ENCODE data around the gene RFX2.
"Not testable (repeated sequence)": the region's sequence is repeated elsewhere in the genome, so short reads cannot be mapped to it uniquely, and the experiment has no call there.

The RFX2 gene

DNA sequence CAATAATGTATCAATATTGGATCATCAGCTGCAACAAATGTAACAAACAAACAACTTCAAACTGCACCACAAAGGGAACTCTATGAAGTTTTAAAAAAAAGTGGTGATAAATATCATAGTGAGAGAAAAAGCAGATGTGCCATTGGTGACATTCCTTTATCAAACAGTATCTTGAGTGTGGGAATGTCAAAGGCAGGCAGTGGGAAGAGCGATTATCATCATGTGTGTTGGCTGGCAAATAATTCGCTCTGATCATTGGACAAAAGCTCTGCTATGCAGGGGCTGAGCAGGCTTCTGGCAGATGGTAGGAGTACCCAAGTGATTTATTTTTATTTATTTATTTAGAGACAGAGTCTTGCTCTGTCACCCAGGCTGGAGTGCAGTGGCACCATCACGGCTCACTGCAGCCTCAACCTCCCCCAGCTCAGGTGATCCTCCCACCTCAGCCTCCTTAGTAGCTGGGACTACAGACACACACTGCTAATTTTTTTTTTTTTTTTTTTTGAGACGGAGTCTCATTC lies 76.5 kb downstream of the RFX2 start:
- DNase-seq: no peak

DNA sequence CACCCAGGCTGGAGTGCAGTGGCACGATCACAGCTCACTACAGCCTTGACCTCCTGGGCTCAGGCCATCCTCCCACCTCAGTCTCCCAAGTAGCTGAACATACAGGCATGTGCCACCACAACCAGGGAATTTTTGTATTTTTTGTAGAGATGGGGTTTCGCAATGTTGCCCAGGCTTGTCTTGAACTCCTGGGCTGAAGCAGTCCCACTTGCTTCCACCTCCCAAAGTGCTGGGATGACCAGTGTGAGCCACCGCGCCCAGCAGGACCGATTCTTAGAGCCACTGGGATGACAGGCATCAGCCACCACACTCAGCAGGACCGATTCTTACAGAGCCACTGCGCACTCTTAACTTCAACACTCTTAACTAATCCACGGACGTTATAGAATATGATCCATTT lies 77.5 kb downstream of the RFX2 start:
- DNase-seq: no peak

DNA sequence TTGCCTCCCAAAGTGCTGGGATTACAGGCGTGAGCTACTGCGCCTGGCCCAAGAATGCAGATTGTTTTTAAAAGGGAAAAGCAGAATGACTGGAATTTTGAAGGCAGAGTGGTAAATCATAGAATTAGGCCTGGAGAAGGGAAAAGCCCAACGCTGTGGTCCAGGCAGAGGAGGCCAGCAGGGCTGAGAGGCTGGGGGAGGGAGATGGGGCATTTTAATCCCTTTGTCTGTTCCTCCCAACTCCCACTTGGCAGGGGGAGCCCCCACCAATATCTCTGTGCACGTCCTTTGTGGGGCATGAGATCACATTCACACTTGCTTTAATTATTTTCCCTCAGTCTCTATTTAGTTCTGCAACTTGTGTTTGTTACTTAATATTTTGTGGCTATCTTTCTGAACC lies 77.9 kb downstream of the RFX2 start:
- no peak for DNase-seq

DNA sequence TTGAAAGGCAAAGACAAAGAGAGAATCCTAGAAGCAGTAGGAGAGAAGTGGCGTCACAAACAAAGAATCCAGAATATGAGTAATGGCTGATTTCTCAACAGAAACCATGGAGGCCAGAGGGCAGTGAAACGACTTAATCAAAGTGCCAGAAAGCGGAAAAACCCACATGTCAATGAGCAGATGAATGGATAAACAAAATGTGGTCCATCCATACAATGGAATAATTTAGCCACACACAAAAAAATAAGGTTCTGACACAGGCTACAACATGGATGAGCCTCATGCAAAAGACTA lies 80.1 kb downstream of the RFX2 start:
- DNase-seq: peak; percentile 84

DNA sequence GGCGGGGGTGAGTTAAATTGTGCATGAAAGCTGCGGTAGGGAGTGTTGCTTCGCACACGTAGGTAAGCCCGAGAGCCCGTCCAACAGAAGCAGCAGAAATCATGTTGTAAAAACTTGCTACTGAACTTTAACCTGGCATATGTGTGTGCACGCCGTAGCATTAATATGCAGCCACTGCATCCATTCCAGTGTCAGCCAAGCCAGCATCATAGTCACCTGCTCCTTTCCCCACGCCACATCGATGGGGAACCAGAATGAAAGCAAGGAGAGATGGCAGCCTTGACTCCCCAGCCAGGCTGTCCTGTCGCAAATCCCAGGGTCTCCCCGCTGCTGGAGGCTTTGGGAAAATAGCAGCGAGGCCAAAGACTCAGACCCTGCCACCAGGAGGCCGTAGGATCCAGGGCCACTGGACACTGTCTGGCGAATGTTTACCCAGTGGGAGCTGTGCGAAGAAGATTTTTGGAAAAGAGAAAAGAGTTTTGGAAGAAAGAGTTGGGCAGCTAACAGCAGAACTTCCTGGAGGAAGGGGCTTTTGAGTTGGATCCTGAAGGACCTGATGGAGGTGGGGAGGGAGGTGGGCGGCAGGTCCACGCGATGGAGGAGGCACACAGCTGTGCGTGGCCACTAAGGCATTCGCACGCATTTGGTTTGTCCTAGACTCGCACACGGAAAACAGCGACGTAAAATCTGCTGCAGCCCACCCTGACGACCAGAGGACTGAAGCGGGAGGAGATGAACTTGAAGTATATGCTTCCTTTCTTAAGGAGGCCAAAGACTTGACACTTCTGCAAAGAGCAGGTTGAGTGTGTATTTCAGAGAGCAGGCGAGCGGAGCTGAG lies 83.7 kb downstream of the RFX2 start:
- no peak for DNase-seq

DNA sequence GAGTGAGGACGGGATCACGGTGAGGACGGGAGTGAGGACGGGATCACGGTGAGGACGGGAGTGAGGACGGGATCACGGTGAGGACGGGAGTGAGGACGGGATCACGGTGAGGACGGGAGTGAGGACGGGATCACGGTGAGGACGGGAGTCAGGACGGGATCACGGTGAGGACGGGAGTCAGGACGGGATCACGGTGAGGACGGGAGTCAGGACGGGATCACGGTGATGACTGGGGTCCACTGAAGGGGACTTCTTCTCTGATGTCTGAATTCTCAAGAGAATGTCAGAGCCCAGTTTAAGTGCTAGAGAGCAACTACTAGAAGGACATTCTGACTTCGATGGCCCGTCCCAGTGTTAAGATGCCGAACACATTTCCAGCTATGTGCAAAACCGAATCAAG lies 85.5 kb downstream of the RFX2 start:
- DNase-seq: not testable (repeated sequence)

DNA sequence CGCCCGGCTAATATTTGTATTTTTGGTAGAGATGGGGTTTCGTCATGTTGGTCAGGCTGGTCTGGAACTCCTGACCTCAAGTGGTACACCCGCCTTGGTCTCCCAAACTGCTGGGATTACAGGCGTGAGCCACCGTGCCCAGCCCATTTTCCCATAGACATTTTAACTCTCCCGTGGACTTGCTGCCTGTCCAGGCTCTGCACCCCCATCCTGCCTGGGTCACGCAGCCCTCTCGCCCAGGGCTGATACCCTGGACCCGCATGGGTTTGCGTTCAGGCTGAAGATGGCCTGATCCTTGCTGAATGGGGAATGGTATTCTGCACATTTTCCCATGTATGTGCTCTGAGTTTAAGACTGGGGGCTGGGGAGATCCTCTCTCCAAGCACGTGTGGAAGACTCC lies 86.4 kb downstream of the RFX2 start:
- no peak for DNase-seq

DNA sequence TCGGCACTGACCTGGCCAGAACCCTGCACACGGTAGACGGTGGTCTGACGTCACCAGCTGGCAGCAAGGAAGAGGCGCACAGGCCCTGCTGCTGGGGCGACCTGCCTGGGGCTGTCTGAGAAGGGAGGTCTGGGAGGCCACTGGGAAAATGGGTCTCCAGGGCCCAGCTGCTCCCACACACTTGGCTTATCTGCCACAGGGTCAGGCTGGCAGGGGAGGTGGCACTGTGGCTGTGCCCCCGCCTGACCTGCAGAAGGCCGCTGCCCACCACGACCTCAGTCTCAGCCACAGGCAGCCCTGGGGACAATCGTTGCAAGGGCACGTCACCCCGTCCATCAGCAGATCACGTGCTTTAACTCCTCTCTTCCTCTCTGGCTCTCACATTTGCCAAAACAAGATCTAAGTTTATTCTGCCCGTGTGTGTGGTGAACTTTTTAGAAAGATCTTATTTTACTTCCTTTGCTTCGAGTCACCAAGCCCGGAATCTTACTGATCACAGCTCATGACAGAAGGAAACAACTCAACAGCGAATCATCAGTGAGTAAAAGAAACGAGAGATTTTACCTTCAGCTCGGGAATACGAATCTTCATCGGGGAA lies 87.1 kb downstream of the RFX2 start:
- peak; percentile 61 for DNase-seq

DNA sequence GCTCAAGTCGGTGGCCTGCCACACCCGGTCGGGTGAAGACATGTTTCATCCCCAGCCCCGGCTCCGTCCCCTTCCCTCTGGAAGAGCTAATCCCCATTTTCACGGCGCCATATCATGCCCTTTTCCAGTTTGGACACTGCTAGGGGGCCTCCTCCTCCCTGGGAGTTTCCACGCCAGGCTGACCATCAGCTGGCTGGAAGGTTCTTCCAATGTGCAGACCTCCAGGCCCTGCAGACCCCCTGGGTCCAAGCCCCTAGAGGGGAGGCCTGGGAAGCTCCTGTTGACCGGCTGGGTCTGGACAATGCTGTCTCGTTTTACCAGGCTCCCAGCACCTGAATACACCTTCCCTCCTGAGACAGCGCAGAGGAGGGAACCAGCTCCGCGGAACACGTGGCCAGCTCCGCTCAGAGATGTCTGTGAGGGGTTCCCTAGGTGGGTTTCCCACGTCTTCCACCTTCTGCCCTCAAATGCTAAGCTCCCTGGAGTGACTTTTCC lies 87.7 kb downstream of the RFX2 start:
- DNase-seq: no peak

DNA sequence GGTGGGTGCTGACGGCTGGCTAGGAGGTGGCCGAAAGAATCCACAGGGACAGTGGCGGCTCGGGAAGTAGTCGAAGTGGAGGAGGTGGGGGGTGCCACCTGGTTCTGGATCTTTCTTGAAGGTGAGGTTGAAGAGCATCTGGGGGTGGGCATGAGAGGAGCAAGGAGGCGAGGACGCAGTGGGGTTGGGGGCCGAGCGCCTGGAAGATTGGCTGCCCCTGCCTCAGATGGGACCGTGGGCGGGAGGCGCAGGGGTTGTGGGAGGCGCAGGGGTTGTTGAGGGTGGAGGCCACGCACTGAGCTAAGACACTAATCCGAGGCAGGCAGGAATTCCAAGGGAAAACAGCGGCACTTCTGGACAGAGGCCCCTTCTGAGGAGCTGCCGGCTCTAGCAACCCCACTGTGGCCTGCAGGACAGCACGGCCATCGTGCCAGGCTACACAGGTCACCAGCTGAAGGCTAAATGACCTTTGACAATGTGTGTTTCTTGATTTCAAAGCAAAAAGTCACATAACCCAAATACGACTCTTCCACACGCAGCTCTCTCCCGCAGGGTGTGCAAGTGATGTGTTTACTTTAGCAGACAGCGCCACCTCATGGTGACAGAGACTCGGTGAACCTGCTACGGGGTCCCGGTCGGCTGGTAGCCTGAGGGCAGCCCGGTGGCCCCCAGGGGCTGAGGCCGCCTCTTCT lies 88.3 kb downstream of the RFX2 start:
- peak; percentile 55 for DNase-seq

DNA sequence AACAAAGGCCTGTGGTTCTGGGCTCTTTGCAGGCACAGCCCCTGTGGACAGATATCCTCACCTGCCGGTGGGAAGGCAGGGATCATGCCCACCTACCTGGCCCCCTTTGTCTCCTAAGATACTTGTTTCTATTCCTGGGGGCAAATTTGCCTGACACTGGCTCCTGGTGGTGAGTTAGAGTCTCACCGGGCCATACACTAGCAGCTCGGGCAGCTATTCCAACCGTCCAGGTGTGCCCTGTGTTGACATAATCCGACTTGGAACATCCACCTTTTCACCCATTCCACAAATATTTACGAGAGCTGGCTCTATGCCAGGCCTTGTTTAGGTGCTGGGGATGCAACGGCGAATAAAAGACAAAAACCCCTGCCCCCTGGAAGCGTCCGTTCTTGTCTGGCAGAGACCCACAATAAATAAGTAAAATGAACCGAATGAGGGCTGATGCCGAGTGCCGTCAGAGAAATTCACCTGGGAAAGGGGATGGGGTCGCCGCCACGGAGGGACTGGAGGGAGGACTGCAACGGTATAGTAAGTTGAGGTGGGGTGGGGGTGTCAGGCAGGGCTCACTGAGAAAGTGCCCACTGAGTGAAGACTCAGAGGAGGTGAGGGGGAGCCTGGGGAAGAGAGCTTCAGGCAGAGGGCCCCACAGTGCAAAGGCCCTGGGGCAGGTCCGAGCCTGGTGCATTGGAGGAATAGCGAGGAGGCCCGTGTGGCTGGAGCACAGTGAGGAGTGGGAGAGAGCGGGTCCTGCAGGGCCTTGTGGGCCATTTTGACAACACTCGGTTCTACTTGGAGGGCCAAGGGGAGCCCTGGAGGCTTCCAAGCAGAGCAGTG lies 89.1 kb downstream of the RFX2 start:
- DNase-seq: no peak

DNA sequence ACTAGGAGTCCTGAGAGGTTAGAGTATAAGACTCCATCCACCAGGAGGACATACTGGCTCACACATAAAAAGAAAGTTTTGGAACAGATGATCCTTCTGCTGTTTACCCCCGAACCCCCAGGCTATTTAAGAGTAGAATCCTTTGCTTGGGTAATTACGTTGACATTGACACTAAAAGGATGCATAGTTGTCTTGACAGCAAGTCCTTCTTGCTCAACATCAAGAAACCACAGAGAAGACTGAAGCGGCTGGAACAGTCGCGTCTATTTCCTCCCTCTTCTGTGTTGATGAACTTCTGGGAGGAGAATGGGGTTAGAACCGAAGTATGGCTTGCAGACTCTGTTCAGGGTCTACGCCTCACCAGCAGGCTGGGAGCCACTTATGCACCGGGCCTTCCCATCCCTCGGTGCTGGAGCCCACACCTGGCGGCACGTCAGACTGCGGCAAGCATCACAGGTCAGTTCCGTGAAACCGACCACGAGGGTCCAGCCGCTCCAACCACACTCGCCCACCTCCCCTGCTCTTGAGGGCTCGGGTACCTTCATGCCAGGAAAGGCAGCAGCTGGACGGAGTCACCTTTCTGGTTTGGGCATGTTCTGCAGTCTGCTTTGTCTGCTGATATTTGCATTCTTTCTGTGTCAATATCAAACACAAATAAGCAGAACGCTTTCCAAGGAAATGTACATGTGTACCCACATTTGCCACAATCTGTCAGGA lies 90.0 kb downstream of the RFX2 start:
- DNase-seq: no peak

DNA sequence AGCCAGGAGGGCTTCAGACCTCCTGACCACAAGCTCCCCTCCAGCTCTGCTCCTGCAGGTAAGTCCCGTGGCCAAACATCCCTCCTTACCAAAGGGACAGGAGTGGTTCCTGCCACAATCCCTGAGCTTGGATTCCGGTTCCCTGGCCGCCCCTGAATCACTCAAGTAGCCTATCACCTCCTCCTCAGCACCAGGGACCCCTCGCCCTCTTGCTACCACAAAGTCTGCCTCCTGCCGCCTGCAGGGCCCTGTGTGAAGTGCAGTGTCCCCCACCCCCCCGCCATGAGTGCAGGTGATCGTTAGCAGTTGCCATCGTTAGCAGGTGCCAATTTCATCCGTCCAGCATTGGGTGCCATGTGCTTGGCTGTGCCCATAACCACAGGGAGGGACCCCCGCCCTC lies 91.5 kb downstream of the RFX2 start:
- DNase-seq: no peak

DNA sequence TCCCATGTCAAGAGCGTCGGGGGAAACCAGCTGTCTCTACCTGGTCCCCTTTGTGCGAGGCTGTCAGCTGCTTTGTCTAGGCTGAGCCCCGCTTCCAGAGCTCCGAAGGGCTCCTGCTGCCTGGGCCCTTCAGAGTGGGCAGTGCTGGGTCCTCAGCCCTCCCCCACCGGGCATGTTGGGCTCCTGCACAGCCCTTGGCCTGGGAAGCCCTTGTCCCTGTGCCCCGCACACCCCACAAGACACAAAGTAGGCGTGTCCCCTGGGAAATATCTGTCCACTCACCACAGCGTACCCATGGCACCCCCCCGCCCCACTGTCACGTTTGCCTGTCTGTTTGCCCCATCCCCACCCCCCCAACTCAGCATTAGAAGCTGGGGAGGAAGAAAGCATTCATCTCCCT lies 92.7 kb downstream of the RFX2 start:
- DNase-seq: no peak

DNA sequence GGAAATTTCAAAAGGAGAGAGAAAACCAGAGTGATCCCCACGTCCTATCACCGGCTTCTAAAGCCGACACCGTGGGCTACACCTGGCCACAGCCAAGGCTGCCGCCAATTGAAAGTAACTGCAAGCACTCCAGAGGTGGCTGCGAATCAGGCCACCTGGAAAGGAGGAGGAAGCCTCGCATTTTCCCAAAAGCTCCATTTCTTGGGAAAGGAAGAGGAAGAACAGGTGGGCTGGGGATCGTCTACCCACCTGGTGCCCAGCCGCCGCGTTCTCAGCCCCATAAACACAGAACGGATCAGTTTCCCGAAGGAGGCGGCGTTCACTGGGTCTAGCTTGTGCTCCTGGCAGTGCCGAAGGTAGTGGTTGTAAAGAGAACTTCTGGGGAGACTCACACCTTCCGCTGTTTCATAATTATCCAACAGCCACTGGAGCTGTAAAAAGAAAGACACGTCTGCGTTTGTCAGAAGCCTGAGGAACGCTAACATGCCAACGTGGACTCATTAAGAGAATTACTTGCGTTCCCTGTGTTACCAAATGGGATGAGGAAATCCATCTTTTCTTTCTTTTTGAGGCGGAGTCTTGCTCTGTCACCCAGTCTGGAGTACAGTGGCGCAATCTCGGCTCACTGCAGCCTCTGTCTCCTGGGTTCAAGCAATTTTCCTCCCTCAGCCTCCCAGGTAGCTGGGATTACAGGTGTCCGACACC lies 94.3 kb downstream of the RFX2 start:
- no peak for DNase-seq

DNA sequence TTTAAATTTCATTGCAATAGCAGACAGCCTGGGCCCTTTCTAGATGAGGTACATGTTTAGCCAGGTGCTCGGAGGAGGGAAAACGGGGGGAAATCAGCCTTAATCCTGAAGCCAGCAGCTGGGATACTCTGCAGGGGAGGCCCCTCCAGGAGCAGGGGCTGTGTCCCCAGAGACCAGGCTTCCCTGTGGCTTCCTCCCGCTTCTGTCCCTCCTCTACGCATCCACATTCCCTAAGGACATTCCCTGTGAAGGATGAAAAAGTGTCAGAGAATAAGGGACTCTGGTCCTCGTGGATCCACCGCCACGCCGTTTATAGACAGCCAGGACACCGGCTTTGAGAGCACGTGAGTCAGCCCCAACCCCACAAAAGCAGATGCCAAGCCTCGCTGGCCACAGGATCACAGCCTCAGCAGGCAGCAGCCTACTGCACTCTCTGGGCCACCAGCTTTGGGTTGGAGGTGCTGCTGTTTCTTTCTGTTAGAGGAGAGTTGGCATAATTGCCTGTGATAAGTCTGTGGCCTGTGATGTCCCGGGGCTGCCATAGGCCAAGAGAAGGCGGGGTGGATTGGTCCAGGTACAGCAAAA lies 95.7 kb downstream of the RFX2 start:
- no peak for DNase-seq

DNA sequence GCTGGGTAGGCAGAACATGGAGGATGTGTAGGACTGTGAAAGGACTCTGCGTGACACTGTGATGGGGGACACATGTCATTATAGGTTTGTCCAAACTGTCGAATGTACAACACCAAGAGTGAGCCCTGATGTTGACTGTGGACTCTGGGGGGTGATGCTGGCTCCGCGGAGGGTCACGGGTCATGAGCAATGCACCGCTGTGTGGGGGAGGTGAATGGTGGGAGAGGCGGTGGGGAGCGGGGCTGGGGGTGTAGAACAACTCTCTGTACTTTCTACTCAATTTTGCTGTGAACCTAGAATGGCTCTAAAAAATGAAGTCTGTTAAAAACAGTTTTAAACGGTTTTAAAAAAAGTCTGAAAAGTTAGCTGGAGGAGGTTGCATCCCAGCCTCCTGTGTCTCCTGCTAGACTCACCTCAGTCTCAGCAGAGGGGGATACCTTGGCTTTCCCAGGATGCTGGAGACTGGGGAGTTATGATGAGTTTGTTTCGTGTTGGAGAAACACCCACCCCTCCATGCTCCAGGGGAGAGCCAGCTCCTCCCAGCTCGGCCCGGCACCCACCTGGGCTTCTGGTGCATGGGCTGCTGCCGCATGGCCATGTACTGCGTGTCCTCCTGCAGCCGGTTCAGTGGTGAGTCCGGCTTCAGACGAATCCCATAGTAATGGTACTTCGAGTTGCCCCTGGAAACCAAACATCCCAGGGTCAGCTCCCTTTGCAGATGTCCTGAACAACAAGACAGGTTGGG lies 97.7 kb downstream of the RFX2 start:
- DNase-seq: no peak

DNA sequence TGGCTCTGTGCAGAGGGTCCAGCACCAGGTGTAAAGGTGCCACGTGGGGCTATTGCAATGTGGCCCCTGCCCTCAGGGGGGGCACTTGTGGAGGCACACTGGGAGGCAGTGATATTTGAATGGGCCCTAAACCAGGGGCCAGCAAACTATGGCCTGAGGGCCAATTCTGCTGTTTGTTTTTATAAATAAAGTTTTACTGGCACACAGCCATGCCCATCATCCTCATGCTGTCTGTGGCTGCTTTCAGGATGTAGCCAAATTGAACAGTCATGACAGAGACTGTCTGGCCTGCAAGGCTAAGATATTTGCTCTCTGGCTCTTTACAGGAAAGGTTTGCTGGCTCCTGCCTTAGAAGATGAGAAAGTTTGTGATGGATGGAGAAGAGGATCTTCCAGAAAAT lies 98.5 kb downstream of the RFX2 start:
- no peak for DNase-seq

DNA sequence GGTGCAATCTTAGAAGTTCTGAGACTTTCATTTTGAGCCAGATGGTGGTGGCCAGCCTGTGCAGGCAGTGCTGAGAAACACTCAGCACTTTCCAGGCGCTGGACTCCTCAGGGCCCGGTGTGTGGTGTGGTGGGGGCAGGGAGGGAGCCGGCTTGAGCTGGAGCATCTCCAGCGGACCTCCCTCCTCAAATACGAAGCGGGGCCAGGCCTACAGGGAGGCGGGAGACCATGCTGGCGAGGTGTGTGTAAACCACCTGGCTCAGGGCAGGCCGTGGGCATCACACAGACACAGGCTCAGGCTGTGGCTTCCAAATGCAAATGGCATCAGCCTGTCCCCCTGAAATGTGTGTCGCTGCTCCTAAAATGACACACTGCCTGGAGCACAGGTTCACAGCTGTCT lies 99.1 kb downstream of the RFX2 start:
- DNase-seq: no peak

DNA sequence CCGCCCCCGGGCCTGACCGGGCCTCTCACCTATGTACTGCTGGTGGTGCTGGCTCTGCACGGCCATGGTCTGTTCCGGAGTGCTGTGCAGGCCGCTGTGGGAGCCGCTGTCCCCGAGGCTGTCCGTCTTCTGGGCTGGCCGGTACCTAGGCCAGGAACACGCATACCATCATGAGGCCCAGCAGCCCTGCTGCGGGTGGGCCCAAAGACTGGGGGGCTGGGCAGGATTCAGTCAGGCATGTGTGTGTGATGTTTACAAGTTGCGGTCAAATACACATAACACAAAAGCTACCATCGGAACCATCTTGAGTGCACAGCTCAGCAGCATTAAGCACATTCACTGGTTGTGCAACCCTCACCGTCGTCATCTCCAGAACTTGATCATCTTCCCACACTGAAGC lies 100.2 kb downstream of the RFX2 start:
- no peak for DNase-seq

DNA sequence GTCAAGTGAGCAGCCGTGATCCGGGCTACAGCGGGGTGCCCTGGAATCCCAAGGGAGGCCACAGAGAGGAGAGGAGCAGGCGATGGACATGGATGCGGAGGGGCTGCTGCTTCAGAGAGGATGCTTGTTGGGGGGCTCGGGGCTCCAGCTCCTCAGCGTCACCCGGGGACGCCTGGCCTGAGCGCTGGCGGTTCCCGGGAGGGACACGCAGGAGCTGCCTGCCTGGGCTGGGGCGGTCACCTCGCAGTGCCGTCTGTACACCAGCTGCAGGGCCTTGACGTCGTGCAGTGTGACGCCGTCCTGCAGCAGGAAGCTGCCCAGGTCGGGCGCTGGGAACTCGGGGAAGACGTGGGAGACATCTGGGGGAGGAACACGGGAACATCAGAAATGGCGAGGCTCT lies 102.4 kb downstream of the RFX2 start:
- no peak for DNase-seq

Data from HCEC 1CT (cell line).